OCI-LY1 (cell line): ENCODE measurements around the gene CAPN12.

ENCODE experiments used
- H2AFZ ChIP-seq: fragments of 200-600 bp; sonication (generic), shearing (Covaris generic); 2 replicates; pipeline ENCODE4 v1.6.0; 2014; ENCODE audit warnings: antibody characterized with exemption, mild to moderate bottlenecking, low read length
- H3F3A ChIP-seq: fragments of 200-600 bp; sonication (generic), shearing (Covaris generic); 2 replicates; pipeline ENCODE4 v1.6.0; 2014; ENCODE audit warnings: mild to moderate bottlenecking, antibody characterized with exemption, low read length, moderate library complexity; ENCODE audit not compliant: insufficient read depth
- H3K27ac ChIP-seq: fragments of 200-600 bp; sonication (generic); 2 replicates; pipeline ENCODE4 v1.5.1; 2014; ENCODE audit warnings: low read length, mixed run types, mild to moderate bottlenecking, low read depth; ENCODE audit not compliant: poor library complexity, severe bottlenecking
- H3K27me3 ChIP-seq: fragments of 200-600 bp; sonication (generic); 2 replicates; pipeline ENCODE4 v1.6.0; 2014; ENCODE audit warnings: antibody characterized with exemption, mild to moderate bottlenecking, low read length, moderate library complexity; ENCODE audit not compliant: insufficient read depth
- H3K36me3 ChIP-seq: fragments of 200-600 bp; sonication (generic); 2 replicates; pipeline ENCODE4 v1.6.1; 2014; ENCODE audit warnings: mild to moderate bottlenecking, antibody characterized with exemption, low read length, moderate library complexity, mixed read lengths; ENCODE audit not compliant: insufficient read depth
- H3K4me1 ChIP-seq: fragments of 200-600 bp; sonication (generic); 2 replicates; pipeline ENCODE4 v1.5.1; 2014; ENCODE audit warnings: mild to moderate bottlenecking, low read length, moderate library complexity; ENCODE audit not compliant: insufficient read depth, severe bottlenecking
- H3K4me2 ChIP-seq: fragments of 200-600 bp; sonication (generic), shearing (Covaris generic); 2 replicates; pipeline ENCODE4 v1.6.1; 2014; ENCODE audit warnings: low read length
- H3K4me3 ChIP-seq: fragments of 200-600 bp; sonication (generic); 2 replicates; pipeline ENCODE4 v1.5.1; 2014; ENCODE audit warnings: low read length, low read depth, mild to moderate bottlenecking, mixed read lengths; ENCODE audit not compliant: poor library complexity, severe bottlenecking
- H3K79me2 ChIP-seq: fragments of 200-600 bp; shearing (Covaris generic); 2 replicates; pipeline ENCODE4 v1.6.1; 2016; ENCODE audit warnings: mixed run types, low read length, mixed read lengths; ENCODE audit not compliant: insufficient read depth
- H3K9ac ChIP-seq: fragments of 200-600 bp; sonication (generic), shearing (Covaris generic); 2 replicates; pipeline ENCODE4 v1.6.1; 2014; ENCODE audit warnings: mild to moderate bottlenecking, low read length, mixed read lengths
- H3K9me2 ChIP-seq: fragments of 200-600 bp; sonication (generic), shearing (Covaris generic); 2 replicates; pipeline ENCODE4 v1.6.1; 2014; ENCODE audit warnings: low read depth, mild to moderate bottlenecking, low read length, mixed read lengths
- H3K9me3 ChIP-seq: fragments of 200-600 bp; shearing (Covaris generic); 2 replicates; pipeline ENCODE4 v1.6.1; 2014; ENCODE audit warnings: low read length, mixed read lengths
- H4K20me1 ChIP-seq: fragments of 200-600 bp; sonication (generic), shearing (Covaris generic); 2 replicates; pipeline ENCODE4 v1.6.0; 2016; ENCODE audit warnings: mild to moderate bottlenecking, low read length; ENCODE audit not compliant: insufficient read depth
- EZH2 ChIP-seq: fragments of 200-600 bp; sonication (generic), shearing (Covaris generic); IDR thresholded peaks from 2 replicates; pipeline ENCODE4 v1.8.0; 2017; ENCODE audit warnings: borderline replicate concordance, mixed run types, mild to moderate bottlenecking, antibody characterized with exemption, low read length, moderate library complexity, mixed read lengths
- TF ChIP-seq, protein P1 (sequence below): fragments of 200-600 bp; sonication (generic), shearing (Covaris generic); IDR thresholded peaks from 2 replicates; pipeline ENCODE4 v1.5.1; 2017; ENCODE audit warnings: mild to moderate bottlenecking, antibody characterized with exemption, low read length, moderate library complexity, mixed read lengths

Gene CAPN12

GRCh38 chr19:38714354-38714778, 29.9 kb downstream of the CAPN12 start:
- H3K79me2 ChIP-seq: no peaks in the 10 kb centered on the region
- TF ChIP-seq, protein P1, sequence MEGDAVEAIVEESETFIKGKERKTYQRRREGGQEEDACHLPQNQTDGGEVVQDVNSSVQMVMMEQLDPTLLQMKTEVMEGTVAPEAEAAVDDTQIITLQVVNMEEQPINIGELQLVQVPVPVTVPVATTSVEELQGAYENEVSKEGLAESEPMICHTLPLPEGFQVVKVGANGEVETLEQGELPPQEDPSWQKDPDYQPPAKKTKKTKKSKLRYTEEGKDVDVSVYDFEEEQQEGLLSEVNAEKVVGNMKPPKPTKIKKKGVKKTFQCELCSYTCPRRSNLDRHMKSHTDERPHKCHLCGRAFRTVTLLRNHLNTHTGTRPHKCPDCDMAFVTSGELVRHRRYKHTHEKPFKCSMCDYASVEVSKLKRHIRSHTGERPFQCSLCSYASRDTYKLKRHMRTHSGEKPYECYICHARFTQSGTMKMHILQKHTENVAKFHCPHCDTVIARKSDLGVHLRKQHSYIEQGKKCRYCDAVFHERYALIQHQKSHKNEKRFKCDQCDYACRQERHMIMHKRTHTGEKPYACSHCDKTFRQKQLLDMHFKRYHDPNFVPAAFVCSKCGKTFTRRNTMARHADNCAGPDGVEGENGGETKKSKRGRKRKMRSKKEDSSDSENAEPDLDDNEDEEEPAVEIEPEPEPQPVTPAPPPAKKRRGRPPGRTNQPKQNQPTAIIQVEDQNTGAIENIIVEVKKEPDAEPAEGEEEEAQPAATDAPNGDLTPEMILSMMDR: no peak
- TF ChIP-seq EZH2: no peak
- no peak overlapping the region for H3K4me3 ChIP-seq
- H3K27ac ChIP-seq: no peak overlapping the region
- H3K9me3 ChIP-seq: no peaks in the 10 kb centered on the region
- no peaks in the 10 kb centered on the region for H3F3A ChIP-seq
- peaks cover 68% of the 10 kb centered on the region for H3K36me3 ChIP-seq
- H3K9me2 ChIP-seq: no peaks in the 10 kb centered on the region
- H4K20me1 ChIP-seq: no peaks in the 10 kb centered on the region
- no peak overlapping the region for H3K9ac ChIP-seq
- no peaks in the 10 kb centered on the region for H3K27me3 ChIP-seq
- no peak overlapping the region for H3K4me2 ChIP-seq
- no peaks in the 10 kb centered on the region for H3K4me1 ChIP-seq
- no peak overlapping the region for H2AFZ ChIP-seq

GRCh38 chr19:38713865-38714264, 30.4 kb downstream of the CAPN12 start:
- Histone ChIP-seq H3K4me3 (no peak overlapping the region), H3K9ac (no peak overlapping the region), H3K9me3 (no peaks in the 10 kb centered on the region), H4K20me1 (no peaks in the 10 kb centered on the region), H3K36me3 (peaks cover 73% of the 10 kb centered on the region), H3K27ac (no peak overlapping the region), H3K9me2 (no peaks in the 10 kb centered on the region), H2AFZ (no peak overlapping the region), H3K27me3 (no peaks in the 10 kb centered on the region), H3K4me2 (no peak overlapping the region), H3K4me1 (no peaks in the 10 kb centered on the region), H3K79me2 (no peaks in the 10 kb centered on the region), H3F3A (no peaks in the 10 kb centered on the region)
- TF ChIP-seq, protein P1: no peak
- no peak for TF ChIP-seq EZH2

DNA sequence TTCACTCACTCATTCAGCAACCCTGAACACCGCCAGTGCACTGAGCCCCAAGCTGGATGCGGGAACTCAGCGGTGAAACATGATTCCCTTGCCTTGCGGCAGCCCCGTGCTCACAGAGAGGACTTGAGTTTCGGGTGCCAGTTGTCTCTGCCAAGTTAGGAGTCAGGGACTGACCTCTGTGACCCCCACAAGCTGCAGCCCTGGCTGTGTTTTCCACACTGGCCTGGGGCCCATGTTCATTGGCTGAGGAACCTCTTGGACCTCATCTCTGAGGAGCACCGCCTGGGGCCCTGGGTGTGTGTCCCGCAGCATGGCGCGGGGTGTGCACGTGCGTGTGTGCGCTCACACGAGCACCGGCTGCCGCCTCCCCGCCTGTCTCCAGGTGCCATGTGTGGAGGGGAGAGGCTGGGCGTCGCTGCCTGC, 31.0 kb downstream of the CAPN12 start:
- no peak overlapping the region for H3K9ac ChIP-seq
- no peak for TF ChIP-seq EZH2
- TF ChIP-seq, protein P1: no peak
- no peaks in the 10 kb centered on the region for H3K27me3 ChIP-seq
- H3K36me3 ChIP-seq: peaks cover 79% of the 10 kb centered on the region
- H3F3A ChIP-seq: no peaks in the 10 kb centered on the region
- no peaks in the 10 kb centered on the region for H3K9me3 ChIP-seq
- H3K4me2 ChIP-seq: no peak overlapping the region
- no peaks in the 10 kb centered on the region for H4K20me1 ChIP-seq
- no peaks in the 10 kb centered on the region for H3K4me1 ChIP-seq
- H3K27ac ChIP-seq: no peak overlapping the region
- H3K9me2 ChIP-seq: no peaks in the 10 kb centered on the region
- H3K79me2 ChIP-seq: no peaks in the 10 kb centered on the region
- H3K4me3 ChIP-seq: no peak overlapping the region
- no peak overlapping the region for H2AFZ ChIP-seq
